ENCODE data around the gene RFTN1. TPM values are rescaled to one million over a fixed set of nuclear protein-coding genes. Genes with fewer than 3 reads are reported as not detected.

Gene RFTN1
- total RNA-seq, 1 experiment from 2014 or later: 2.2 TPM

GRCh38 chr3:16428612-16429011, 84.9 kb downstream of the RFTN1 start:
- no peaks in the 10 kb centered on the region for H3K79me1 ChIP-seq (ENCODE audit: insufficient read depth, low read depth, low read length, poor library complexity, severe bottlenecking)
- no peak overlapping the region for H3K9ac ChIP-seq (ENCODE audit: extremely low read depth, insufficient read length, low read length)
- no peaks in the 10 kb centered on the region for H3K23me2 ChIP-seq (ENCODE audit: insufficient read length, low read depth, low read length, poor library complexity, severe bottlenecking)
- no peak overlapping the region for H3T11ph ChIP-seq (ENCODE audit: low read length)
- no peak overlapping the region for H2BK120ac ChIP-seq (ENCODE audit: low read depth, low read length, poor library complexity, severe bottlenecking)
- H3K23ac ChIP-seq (ENCODE audit: insufficient read length, low read depth, low read length): no peak overlapping the region
- no peak overlapping the region for H4K91ac ChIP-seq (ENCODE audit: insufficient read length, low read depth, low read length)
- no peak overlapping the region for H2BK5ac ChIP-seq (ENCODE audit: insufficient read length, low read length)
- Mint-ChIP-seq H3K27me3 (ENCODE audit: low read depth) (peaks cover 2% of the 10 kb centered on the region; the same call in 1 of the 2 replicates), H3K36me3 (ENCODE audit: insufficient read depth in 1 of 3, low read depth in 3 of 3) (no peaks in the 10 kb centered on the region), H3K4me1 (peaks cover 2 to 7% of the 10 kb centered on the region in 2 experiments; a peak in 2 of 4 replicates), H3K27ac (no peak overlapping the region), H3K9me3 (no peaks in the 10 kb centered on the region), H3K4me3 (no peak overlapping the region)
- no peak overlapping the region for H2BK20ac ChIP-seq (ENCODE audit: low read depth, low read length, poor library complexity, severe bottlenecking)
- no peak overlapping the region for H2AFZ ChIP-seq (ENCODE audit: low read length)
- no peak overlapping the region for H2BK15ac ChIP-seq (ENCODE audit: low read depth, low read length)
- H3K9me3 ChIP-seq (ENCODE audit: control insufficient read depth, low read depth, low read length): no peaks in the 10 kb centered on the region
- no CpG with 5 or more reads among the region's 5 CpGs for WGBS (ENCODE audit: extremely low coverage, insufficient read length, low lambda C conversion rate)
- H3K79me2 ChIP-seq (ENCODE audit: insufficient read depth, low read length): no peaks in the 10 kb centered on the region
- no peaks in the 10 kb centered on the region for H4K20me1 ChIP-seq (ENCODE audit: control insufficient read depth, insufficient read depth, insufficient read length)
- no peak overlapping the region for H3K14ac ChIP-seq (ENCODE audit: insufficient read depth, low read length)
- no peak overlapping the region for H3K4ac ChIP-seq (ENCODE audit: low read depth, low read length)
- no peak for DNase-seq
- no peaks in the 10 kb centered on the region for H3K27me3 ChIP-seq (ENCODE audit: insufficient read depth, low read length)
- H4K5ac ChIP-seq (ENCODE audit: insufficient read length, low read depth, low read length): no peak overlapping the region
- no peaks in the 10 kb centered on the region for H3K4me1 ChIP-seq (ENCODE audit: insufficient read depth, low read length)
- H3K27ac ChIP-seq (ENCODE audit: insufficient read length, low read depth, low read length): no peak overlapping the region
- no peak for TF ChIP-seq CTCF (conservative IDR thresholded peaks at IDR 0.05)
- H4K8ac ChIP-seq (replicated peaks; ENCODE audit: insufficient read length, low read depth, low read length): no peak overlapping the region
- no peak overlapping the region for H3K18ac ChIP-seq (ENCODE audit: insufficient read length, low read depth, low read length)
- no peak overlapping the region for H3K4me2 ChIP-seq (ENCODE audit: insufficient read depth, insufficient read length, low read length)
- no peak overlapping the region for H2AK5ac ChIP-seq (ENCODE audit: insufficient read length, low read length)
- H3K56ac ChIP-seq (ENCODE audit: insufficient read length, low read depth, low read length): no peak overlapping the region
- no peak overlapping the region for H2BK12ac ChIP-seq (ENCODE audit: insufficient read length, low read depth, low read length)
